ENCODE results near the gene IL17RB. TPM values are rescaled to one million over a fixed set of nuclear protein-coding genes. Genes with fewer than 3 reads are reported as not detected.

Gene IL17RB
- total RNA-seq, 4 donors from 2014 or later = 3.3 to 7.1 (median 5.0) TPM

DNA sequence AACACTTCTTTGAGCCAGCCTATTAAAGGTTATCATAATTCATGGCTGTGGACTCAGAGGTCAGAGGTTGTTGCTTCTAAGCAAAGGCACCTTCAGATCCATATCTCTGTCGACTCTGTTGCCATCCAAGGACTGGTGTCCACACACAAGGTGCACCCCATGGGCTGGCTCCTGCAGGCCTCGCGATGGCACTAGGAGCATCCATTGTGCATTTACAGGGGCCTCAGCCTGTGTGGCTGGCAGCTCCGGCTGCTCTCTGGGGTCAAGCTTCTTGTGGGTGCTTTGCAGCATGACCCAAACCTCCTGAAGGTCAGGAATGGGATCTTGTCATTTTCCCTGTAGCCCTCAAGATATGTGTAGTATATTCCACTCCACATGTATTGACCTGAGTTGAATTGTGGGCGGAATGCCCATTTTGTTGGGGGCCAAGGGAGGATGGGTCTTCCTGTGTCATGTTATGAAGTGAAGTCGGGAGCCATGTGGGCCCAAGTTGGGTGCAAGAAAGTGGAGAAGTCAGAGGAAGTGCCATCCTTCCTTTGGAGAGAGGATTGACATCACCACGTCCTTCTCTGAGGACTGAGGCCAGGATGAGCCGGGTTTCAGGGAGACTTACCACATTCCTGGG lies 44.0 kb upstream of the IL17RB start:
- Histone ChIP-seq H3K27ac (no peak overlapping the region), H3K4me1 (peaks cover 0 to 5% (median 0%) of the 10 kb centered on the region in 4 donors), H3K4me3 (no peak overlapping the region), H3K27me3 (no peaks in the 10 kb centered on the region), H3K9me3 (no peaks in the 10 kb centered on the region), H3K36me3 (peaks cover 0 to 10% (median 0%) of the 10 kb centered on the region in 3 donors)
- TF ChIP-seq, protein P1, sequence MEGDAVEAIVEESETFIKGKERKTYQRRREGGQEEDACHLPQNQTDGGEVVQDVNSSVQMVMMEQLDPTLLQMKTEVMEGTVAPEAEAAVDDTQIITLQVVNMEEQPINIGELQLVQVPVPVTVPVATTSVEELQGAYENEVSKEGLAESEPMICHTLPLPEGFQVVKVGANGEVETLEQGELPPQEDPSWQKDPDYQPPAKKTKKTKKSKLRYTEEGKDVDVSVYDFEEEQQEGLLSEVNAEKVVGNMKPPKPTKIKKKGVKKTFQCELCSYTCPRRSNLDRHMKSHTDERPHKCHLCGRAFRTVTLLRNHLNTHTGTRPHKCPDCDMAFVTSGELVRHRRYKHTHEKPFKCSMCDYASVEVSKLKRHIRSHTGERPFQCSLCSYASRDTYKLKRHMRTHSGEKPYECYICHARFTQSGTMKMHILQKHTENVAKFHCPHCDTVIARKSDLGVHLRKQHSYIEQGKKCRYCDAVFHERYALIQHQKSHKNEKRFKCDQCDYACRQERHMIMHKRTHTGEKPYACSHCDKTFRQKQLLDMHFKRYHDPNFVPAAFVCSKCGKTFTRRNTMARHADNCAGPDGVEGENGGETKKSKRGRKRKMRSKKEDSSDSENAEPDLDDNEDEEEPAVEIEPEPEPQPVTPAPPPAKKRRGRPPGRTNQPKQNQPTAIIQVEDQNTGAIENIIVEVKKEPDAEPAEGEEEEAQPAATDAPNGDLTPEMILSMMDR (IDR thresholded peaks at IDR 0.05) = no peak
- no peak for TF ChIP-seq POLR2A (IDR thresholded peaks at IDR 0.05)
- no peak for TF ChIP-seq EP300 (IDR thresholded peaks at IDR 0.05)
- DNase-seq (ENCODE audit: low spot score in 2 of 2) = no peak
- WGBS, 2 donors = 88 to 90% methylated on average over 8 of the region's 8 CpGs

DNA sequence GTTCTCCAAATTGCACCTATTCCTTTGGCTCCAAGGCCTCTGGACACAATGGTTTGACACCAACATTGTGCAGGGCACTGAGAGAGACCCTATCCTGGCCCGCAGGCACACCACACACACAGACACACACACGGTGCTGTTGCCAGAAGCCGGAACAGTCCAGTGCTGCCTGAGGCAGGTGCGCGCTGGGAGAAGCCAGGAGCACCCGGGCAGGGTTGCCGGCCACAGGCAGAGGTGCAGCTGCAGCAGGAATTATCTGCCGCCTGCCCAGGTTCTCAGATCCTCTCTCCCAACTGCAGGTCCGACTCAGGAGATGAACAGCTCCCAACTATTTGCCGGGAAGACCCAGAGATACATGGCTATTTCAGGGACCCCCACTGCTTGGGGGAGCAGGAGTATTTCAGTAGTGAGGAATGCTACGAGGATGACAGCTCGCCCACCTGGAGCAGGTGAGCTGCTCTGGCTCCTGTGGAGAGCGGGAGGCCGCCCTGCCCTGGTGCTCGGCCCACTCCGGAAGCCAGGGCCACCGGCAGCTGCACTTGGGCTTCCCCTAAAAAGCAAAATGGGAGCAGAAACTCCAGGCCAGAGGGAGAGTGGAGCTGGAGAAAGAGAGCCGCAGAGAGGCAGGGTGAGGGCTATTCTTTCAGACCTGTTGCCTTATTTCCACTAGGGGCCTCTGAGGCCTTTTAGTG lies 43.1 kb upstream of the IL17RB start:
- no peak overlapping the region for H3K27ac ChIP-seq
- H3K36me3 ChIP-seq = peaks cover 0 to 10% (median 0%) of the 10 kb centered on the region in 3 donors
- no peaks in the 10 kb centered on the region for H3K9me3 ChIP-seq
- TF ChIP-seq EP300 (IDR thresholded peaks at IDR 0.05) = no peak
- TF ChIP-seq POLR2A (IDR thresholded peaks at IDR 0.05) = no peak
- TF ChIP-seq, protein P1 (IDR thresholded peaks at IDR 0.05) = no peak
- H3K4me3 ChIP-seq = no peak overlapping the region
- DNase-seq (ENCODE audit: low spot score in 2 of 2) = no peak
- WGBS, 2 donors = 87 to 97% methylated on average over 17 of the region's 18 CpGs
- H3K4me1 ChIP-seq = peaks cover 0 to 5% (median 0%) of the 10 kb centered on the region in 4 donors
- H3K27me3 ChIP-seq = no peaks in the 10 kb centered on the region

DNA sequence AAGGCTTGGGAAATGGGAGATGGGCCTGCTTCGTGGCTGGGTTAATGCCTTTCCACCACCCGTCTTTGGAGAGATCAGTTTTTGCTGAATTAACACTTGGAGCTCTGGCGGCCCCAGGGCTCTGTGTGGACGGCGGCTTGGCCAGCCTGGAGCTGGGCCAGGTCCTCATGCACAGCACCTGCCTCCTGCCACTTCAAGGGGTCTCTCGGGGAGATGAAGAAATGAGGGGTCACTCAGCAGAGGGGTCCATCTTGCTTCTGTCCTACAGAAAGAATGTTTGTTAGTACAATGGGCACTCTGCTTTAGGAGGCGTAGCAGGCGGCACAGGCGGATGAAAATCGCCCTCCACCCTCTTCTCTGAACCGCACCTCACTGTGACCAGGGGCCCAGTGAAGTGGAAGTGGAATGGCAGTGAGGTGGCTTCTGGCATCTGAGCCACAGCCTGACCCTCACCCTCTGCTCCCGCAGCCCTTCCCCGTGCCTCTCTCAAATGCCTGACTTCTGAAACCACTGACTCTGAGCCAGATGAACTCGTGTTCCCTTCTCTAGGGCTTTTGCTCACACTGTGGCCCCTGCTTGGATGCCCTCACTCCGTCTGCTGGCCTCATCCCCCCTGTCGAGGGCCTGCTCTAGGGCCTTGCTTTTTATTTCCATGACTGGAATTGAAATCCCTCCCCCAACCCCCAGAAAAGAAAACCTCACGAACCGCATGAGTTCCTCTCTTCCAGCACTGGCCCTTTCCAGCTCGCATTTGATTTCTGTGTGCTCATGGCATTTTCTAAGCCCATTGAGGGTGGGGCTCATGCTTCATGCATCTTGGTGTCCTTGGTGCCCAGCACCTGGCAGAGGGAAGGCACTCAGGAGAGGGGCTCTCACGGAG lies 42.3 kb upstream of the IL17RB start:
- 56 to 61% methylated on average over 19 to 20 of the region's 20 CpGs for WGBS, 2 donors
- H3K36me3 ChIP-seq = peaks cover 0 to 15% (median 0%) of the 10 kb centered on the region in 3 donors
- TF ChIP-seq POLR2A (IDR thresholded peaks at IDR 0.05) (no peak), EP300 (IDR thresholded peaks at IDR 0.05) (no peak)
- TF ChIP-seq, protein P1 (IDR thresholded peaks at IDR 0.05) = no peak
- no peak overlapping the region for H3K4me3 ChIP-seq
- H3K4me1 ChIP-seq = peaks cover 0 to 5% (median 0%) of the 10 kb centered on the region in 4 donors
- no peaks in the 10 kb centered on the region for H3K9me3 ChIP-seq
- DNase-seq (ENCODE audit: low spot score in 2 of 2) = no peak
- H3K27ac ChIP-seq = no peak overlapping the region
- H3K27me3 ChIP-seq = no peaks in the 10 kb centered on the region

DNA sequence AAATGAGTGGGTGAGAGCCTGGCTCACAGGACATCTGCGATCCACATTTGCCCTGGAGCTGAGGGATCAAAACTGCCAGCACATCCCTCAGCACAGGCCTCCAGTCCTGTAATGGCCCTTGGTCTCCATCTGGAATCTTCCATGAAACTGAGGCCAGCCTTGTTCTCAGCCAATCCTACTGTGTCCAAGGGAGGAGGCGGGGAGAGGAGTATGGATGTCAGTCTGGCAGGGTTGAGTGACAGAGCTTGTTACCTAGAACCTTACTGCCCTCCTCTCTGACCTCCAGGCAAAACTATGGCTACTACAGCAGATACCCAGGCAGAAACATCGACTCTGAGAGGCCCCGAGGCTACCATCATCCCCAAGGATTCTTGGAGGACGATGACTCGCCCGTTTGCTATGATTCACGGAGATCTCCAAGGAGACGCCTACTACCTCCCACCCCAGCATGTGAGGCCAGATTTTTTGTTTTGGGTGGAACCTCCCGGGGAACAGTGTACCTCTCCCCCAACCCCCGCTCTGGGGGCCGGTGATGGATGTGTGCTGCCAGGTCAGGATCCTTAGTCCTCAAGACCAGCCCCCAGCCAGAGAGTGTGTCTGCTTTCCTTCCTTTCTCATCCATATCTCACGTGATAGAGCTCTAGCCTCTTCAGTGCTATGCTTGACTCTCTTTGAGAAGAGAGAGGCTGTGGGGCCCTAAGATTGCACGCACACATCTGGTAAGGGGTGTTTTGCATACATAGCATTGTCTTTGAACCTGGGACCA lies 41.5 kb upstream of the IL17RB start:
- TF ChIP-seq POLR2A (IDR thresholded peaks at IDR 0.05) (no peak), EP300 (IDR thresholded peaks at IDR 0.05) (no peak)
- TF ChIP-seq, protein P1 (IDR thresholded peaks at IDR 0.05) = no peak
- H3K9me3 ChIP-seq = no peaks in the 10 kb centered on the region
- H3K27me3 ChIP-seq = no peaks in the 10 kb centered on the region
- no peak for DNase-seq (ENCODE audit: low spot score in 2 of 2)
- H3K4me3 ChIP-seq = no peak overlapping the region
- WGBS, 2 donors = 64 to 68% methylated on average over 14 of the region's 14 CpGs
- no peak overlapping the region for H3K27ac ChIP-seq
- peaks cover 0 to 5% (median 0%) of the 10 kb centered on the region in 4 donors for H3K4me1 ChIP-seq
- H3K36me3 ChIP-seq = peaks cover 0 to 16% (median 0%) of the 10 kb centered on the region in 3 donors

Measured in tibial nerve (tissue), 4 donors.